OCI-LY7 (cell line): ENCODE data around the gene NCKIPSD.

Experiments
- CTCF ChIP-seq: fragments of 200-600 bp; sonication (generic); conservative IDR thresholded peaks from 2 replicates; pipeline ENCODE4 v1.5.1; 2014; ENCODE audit warnings: mild to moderate bottlenecking, antibody characterized with exemption, low read length, moderate library complexity, mixed read lengths
- EZH2phosphoT487 ChIP-seq: fragments of 200-600 bp; sonication (generic); IDR thresholded peaks from 2 replicates; pipeline ENCODE4 v1.6.1; 2018; ENCODE audit warnings: low read depth, borderline replicate concordance, mild to moderate bottlenecking, mixed run types, antibody characterized with exemption, low read length, moderate library complexity, mixed read lengths

GRCh38 chr3:48663489-48664312 lies 22.0 kb downstream of the NCKIPSD start:
- TF ChIP-seq CTCF (peak; percentile 90), EZH2phosphoT487 (no peak)
